ENCODE measurements around the gene PDGFA.

PDGFA gene

DNA sequence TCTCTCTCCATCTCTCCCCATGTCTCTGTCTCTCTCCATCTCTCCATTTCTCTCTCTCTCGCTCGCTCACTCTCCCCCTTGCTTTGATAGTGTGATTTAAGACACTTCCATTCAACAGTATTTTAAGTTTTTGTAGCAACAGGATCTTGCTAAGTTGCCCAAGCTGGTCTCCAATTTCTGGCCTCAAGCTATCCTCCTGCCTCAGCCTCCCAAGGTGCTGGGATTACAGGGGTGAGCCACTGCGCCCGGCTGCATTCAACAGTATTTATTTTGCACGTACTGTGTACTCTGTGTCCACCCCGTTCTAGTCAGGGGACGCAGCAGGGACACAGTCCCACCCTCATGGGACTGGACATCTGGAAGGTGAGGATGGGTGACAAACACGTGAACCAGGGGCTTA, 14.4 kb upstream of the PDGFA start:
- DNase-seq, result no peak

DNA sequence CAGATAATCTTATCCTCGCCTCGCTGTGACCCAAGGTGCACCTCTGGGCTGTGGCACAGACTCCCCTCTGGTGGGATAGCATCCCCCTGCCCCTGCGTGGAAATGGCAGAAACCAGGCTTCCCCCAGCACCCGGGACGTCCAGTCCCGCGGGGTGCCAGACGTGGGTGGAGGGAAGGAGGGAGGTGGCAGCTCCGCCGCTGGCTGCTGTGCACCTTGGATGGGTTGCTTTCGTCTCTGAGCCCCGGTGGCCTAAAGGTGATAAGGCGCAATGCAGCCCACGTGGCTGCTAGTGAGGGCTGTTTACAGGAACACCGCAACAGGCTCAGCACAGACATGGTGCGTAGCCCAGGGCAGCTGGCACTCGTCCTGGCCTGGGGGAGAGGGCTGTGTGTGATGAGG, 13.6 kb upstream of the PDGFA start:
- no peak for DNase-seq

DNA sequence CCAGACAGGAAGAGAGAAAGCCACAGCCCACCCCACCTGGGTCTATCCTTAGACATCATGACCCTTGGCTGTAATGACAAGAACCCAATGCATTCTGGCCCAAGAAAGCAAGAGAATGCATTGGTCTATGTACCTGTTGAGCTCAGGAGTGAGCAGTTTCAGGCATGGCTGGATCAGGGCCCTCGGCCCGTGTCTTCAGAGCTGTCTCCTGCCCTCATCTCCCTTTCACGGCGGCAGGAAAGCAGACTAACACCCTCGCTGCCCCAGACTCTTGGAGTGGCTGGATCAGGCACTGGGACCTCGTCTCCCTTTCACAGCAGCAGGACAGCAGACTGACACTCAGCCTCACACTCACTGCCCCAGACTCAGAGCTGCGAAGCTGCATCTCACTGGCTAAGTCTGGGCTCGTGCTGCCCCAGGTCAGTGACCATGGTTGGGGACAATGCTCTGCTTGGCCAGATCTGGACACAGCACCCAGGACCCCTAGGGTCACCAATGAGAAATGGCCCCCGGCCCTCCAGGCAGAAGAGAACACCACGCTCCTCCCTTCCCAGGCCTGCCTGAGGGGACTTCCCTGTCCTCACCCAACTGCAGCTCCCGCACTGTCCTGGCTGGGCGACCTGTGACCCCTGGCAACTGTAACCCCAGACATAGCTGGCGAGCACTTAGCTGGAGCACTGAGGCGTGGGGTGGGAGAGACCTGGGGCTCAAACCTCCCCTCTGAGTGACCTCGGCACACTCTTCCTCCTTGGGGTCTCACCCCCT, 12.9 kb upstream of the PDGFA start:
- DNase-seq, result no peak

DNA sequence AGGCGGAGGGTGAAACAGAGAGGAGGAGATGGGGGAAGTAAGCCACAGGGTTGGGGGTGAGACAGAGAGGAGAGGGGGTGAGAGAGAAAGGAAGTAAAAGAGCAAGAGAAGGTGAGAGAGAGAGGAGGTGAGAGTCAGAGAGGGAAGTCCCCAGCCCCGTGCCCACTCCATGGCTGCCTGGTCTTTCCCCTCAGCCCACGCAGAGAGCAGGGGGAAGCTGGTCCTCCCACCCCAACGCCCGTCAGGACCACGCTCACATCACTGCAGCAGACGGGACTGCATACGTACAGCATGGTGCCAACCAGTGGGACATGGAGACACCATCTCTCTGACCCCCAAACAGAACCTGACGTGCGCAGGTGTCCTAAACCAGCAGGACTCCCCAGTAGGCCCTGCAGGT, 12.1 kb upstream of the PDGFA start:
- no peak for DNase-seq

DNA sequence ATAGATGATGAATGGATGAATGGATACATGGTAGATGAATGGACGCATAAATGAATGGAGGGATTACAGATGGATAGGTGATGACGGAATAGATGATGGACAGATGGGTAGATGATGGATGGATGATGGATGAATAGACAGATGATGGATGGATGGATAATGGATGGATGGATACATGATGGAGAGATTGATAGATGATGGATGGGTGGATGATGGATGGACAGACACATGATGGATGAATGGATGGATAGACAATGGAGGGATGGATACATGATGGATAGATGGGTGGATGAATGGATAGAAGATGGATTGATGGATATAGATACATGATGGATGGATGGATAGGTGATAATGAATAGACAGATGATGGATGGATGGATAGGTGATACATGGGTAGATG, 8.8 kb upstream of the PDGFA start:
- DNase-seq, result no peak

DNA sequence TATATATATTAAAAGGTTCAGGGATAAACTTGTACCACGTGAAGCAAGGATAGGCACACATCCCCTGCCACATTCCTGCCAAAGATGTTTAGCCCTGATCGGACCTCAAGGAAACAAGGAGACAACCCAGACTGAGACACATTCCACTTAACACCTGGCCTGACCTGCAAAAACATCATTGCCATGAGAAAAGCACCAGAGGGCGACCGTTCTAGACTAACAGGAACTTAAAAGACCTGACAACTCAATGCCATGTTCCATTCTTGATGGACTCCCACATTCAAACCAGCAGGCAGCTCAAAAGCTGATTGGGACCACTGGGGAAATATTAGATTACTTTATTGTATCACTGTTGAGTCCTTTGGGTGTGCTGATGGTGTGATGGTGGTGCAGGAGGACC, 8.1 kb upstream of the PDGFA start:
- no peak for DNase-seq

DNA sequence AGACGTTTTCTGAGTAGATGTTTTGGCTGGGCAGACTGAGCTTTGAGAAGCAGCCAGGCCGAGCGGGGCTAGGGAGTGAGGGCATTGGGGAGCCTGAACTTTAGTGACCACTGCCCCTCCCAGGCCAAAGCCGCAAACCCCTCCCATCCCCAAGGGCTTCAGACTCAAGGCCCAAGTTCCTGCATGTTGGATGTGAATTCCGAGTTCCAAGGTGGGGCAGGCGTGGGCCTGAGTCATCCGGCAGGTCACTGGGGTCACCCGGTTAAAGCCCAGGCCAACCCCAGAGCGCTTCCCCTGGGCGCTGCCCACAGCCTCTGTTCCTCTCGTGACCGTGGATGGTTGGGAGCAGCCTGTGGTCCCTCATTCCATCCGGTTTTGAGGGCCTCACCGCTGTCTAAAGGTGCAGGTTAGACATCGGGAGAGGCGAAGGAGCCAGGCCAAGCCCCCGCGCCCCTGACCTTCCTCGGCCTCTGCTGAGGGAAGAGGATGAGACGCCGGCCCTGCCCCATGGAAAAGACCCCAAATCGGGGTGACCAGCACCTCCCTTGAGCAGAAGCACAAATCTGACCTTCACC, 6.9 kb upstream of the PDGFA start:
- DNase-seq, result no peak

DNA sequence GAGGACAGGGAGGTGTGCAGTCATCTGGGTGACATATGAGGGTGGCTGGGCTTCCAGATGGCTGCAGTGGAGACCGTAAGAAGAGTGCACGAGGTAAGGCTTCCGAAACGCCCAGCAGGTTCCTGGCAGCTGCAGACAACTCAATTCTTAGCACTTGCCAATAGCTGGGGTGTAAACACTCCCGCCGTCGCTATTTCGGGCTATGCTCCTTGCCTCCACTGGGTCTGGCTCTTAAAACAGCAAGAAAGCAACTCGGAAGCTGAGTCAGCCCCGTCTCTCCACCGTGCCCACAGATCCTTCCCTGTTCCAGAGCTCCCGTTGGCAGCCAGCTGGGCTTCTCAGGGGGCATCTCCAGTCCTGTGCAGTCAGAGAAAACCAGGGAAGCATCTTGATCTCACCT, 6.1 kb upstream of the PDGFA start:
- DNase-seq, result no peak

DNA sequence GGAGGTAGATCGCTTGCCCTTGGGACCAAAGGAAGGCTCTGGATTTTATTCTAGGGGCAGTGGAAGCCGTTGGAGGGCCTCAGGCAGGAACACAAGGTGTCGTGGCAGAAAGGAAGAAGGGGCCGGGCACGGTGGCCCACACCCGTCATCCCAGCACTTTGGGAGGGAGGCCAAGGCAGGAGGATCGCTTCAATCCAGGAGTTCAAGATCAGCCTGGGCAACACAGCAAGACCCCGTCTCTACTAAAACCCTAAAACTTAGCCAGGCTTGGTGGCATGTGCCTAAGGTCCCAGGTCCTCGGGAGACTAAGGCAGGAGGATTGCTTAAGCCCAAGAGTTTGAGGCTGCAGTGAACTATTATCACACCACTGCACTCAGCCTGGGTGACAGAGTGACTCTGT, 5.2 kb upstream of the PDGFA start:
- no peak for DNase-seq

GRCh38 chr7:523347-524336, 4.0 kb upstream of the PDGFA start:
- DNase-seq, result no peak

- DNase-seq, result no peak
Observed at GRCh38 chr7:522951-523314, 3.3 kb upstream of the PDGFA start.

- DNase-seq, result peak; percentile 14
Observed at GRCh38 chr7:522071-522950, 2.7 kb upstream of the PDGFA start.

GRCh38 chr7:521221-522070, 1.8 kb upstream of the PDGFA start:
- DNase-seq, result peak; percentile 43

DNA sequence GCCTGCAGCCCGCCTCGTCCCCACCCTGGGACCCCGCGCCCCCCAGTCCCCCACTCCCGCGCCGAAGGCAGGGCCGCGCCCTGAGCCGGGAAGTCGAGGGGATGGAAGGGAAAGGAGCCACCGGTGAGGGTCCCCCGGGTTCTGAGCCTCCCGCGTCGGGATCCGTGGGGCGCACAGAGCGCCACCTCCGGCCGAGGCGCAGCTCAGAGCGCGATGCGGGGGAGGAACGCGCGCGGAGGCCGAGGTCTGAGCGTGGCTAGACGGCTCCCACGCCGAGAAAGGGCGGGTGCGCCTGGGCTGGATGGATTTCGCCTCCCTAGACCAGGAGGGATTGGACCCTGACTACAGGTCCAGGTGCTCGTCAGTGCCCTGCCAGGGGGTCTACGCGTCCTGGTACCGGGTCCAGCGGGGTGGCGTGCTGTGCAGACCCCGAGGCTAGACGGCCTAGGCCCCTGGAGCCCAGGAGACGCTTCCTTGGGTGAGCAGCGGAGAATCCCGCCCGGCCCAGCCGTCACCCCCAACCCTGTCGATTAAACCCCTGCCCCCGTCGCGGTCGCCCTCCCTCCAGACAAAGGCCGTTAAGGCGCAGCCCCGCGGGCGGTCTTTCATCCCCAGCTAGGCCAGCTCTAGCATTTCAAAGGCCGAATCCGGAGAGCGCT, 986 bp upstream of the PDGFA start:
- no peak for DNase-seq

DNA sequence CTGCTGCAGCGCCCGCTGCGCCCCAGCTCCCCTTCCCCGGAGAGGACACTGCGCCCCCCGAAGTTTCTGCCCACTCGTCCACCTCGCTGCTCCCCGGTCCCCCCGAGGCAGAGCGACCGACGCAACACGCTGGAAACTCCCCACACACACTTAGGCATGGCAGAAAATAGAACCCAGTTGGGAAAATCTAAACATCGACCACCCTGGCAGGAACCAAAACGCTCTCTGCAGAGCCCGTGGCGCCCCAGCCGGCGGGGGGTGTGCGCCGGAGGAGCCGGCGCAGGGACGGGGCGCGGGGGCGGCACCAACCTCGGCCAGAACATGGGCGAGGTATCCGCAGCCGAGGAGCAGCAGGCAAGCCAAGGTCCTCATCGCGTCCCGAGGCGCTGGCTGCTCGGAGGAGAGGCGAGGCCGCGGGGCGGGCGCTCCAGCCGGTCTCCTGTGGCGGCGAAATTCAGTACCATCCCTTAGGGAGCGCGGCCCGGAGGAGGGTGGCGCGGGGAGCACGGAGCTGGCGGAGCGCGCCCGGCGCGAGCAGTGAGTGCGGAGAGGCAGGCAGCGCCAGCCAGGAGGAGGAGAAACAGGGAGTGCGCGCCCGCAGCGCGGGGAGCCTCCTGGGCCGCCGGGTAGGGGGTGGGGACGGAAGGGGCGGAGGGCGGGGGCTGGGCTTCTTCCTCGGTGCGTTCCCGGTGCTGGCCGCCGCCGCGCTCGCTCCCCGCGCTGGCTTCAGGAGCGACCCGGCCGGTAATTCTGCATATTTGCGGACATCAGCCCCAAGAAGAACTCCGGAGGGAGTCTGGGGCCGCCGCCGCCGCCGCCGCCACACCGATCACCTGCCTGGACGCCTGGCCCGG, 789 bp downstream of the PDGFA start:
- no peak for DNase-seq

GRCh38 chr7:517774-518629, 1.6 kb downstream of the PDGFA start:
- DNase-seq, result no peak

DNA sequence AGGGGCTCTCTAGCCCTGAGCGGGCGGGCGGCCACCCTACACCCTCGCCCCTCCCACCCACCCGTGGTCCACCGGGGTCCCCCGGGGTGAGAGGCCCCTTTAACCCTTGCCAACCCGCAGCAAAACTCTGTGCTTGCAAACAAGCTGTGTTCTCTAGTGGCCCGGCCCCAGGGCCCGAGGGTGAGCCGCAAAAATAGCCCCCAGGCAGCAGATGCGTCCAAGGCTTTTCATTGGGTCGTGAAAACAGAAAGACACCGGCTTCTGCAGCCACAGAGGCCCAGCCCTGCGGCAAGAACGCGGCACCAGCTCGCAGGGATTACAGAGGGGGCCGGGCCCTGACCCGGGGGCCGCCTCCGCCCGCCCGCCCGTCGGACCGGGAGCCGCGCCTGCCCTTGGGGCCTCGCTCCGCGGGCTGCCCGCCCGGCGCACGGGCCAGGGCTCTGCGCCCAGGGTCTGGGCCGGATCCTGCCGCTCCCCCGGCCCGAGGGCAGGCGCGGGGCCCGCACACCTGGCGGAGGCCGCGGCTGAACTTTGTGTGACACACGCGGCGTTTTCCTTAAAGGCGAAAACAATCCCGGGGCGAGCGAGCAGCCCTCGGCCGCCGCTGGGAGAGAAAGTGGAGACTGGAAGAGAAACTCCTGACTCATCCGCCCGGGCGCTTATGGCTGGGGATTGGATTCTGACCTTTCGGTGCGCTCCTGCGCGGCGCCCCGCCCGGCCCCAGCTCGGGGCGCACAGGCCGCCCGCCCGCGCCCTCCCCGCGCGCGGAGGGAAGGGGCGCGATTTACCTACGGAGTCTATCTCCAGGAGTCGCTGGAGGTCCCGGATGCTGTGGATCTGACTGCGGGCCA, 2.8 kb downstream of the PDGFA start:
- no peak for DNase-seq

DNA sequence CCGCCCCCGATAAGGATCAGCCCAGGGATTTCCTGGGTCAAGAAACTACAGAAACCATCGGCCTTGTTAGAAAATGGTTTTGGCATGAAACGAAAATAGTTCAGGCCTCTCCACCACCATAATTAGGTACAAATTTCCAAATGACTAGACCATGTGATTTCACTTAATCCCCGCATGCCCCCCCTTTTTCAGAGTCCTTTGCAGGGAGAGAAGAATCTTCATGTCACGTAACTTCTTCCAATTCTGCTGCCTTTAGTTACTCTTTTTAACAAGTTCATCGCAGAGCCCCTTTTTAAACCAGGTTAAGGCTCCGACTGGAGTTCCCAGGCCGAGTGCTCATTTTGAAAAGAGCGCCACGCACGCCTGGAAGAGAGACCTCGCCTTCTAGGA, 3.4 kb downstream of the PDGFA start:
- DNase-seq, result no peak

Measured in CD4-positive, alpha-beta T cell treated with Interferon gamma for 1 hour (primary cell).